NCI-H82 treated with DMSO at 0.1 percent for 48 hours (cell line): ENCODE measurements around the gene ABTB2.

Experiments used
- DNase-seq: peaks from one replicate; lab custom pipeline; 2025; ENCODE audit not compliant: unreplicated experiment; lab: John Stamatoyannopoulos, UW

Gene ABTB2

DNA sequence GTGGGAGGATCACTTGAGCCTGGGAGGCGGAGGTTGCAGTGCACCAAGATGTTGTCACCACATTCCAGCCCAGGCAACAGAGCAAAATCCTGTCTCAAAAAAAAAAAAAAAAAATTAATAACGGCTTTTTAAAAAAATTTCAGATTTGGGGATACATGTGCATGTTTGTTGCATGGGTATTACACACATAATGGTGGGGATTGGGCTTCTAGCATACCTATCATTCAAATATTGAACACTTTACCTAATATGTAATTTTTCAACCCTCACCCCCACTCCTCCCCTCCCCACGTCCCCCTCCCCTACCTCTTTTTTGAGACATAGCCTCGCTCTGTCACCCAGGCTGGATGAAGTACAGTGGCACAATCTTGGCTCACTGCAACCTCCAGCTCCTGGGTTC is 40.1 kb downstream of the ABTB2 start:
- no peak for DNase-seq

DNA sequence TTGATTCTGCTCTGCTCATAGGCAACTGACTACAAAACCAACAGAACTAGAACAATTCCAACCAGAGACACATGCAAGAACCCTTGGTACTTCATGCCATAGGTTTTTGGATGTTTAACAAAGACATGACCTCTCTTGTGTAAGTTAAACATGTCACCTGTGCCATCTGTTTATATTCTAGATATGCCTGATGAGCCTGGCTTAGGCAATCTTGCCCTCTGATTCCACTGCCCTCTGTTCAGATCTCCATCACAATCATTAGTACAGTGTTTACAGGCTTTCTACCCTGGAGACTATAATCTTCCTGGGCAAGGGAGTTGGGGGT is 40.8 kb downstream of the ABTB2 start:
- no peak for DNase-seq

DNA sequence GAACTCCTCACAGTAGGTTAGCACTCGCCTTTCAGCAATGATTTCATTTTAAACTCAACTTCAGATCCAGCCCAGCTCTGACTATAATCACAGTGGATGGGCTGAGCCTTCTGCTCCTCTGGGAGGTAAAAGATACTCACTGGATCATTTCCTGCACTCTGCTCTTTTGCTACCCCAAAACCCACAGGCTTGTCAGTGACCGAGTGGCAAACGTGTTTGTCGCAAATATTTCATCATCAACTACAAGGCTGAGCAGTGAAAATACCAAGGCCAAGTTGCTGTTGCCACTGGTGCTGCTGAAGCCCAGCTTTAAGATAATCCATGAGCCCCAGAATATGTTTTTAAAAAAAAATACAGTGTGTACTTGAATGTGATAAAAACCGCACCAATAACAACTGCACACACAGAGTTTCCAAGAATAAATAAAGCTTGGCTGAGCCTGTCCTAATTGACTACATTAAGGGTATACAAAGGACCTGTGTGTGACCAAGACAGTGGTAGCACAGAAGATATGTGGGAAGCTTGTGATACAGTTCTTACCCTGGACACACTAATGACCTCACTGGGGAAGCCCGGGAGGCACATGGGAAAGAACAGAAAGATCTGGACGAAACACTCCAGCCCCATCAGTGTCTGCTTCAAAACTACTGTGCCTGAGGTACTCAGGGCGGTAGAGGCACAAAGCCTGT is 41.3 kb downstream of the ABTB2 start:
- DNase-seq = no peak

DNA sequence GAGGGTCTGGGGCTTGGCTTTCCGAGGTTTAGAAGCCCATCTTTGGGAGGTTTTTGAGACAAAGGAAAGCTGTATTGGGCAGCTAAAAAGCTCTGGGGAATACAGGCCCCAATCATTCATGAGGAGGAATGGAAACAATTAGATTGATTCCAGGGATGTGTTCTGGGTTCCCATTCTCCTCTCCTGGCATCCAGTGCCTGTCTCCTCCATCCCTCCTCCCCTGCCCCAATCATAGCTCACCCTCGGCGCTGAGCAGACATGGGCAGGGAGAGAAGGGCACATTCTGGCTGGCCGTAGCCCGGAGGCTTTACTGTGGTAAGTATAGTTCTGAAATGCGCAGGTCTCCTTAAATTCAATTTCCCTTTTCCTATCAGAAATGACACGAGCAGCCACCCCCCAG is 42.4 kb downstream of the ABTB2 start:
- no peak for DNase-seq

DNA sequence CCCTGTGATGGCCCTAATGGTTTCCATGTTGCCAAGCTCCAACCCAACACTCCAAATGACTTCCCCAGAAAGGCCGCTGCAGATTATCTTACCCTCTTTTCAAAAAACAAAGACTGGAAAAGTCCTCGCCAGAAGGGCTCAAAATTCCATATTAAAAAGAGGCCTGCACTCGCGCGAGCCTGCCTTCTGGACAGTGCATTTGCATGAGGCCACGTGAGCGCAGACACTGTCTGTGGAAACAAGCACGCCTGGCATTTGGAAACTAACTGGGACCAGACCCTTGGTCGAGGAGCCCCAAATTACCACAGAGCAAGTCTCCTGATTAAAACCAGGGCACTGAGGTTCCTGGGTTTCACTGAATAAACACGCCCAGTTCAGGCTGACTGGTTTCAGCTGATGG is 42.9 kb downstream of the ABTB2 start:
- DNase-seq = no peak

DNA sequence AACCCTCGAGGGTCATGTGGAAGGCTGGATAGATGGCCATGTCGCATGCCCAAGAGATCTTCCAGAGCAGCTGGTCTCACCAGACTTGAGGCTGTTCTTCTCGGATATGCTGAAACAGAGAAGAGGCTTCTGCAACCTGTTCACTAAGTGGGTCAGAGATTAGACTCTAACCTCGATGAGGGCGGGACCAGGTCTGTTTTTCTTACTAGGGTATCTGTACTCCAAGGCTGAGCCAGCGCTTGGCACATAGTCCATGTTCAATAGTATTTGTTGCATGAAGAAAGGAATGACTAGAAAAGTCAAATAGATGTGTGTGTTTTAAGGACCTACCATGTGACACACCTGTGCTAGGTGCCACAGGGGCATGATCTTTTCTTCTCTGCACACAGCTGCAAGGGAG is 43.6 kb downstream of the ABTB2 start:
- DNase-seq = no peak

DNA sequence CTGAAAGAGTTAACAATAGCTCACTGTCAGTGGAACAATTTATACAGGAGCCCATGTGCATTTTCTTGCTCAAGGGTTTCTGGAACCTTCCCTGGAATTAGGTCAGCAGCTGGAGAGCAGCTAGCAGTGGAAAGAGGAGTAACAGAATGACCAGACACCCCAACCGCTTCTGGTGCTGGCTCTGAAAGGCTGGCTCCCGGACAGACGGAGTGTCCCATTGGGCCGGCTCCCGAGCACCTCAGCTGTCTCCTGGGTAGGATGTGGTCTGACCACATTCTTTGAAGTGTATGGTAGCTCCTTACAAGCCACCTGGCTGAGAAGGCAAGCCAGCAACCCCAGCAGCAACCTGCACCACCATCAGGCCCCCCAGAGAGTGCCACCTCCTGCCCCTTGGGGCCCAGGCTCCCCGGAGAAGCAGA is 44.7 kb downstream of the ABTB2 start:
- no peak for DNase-seq

DNA sequence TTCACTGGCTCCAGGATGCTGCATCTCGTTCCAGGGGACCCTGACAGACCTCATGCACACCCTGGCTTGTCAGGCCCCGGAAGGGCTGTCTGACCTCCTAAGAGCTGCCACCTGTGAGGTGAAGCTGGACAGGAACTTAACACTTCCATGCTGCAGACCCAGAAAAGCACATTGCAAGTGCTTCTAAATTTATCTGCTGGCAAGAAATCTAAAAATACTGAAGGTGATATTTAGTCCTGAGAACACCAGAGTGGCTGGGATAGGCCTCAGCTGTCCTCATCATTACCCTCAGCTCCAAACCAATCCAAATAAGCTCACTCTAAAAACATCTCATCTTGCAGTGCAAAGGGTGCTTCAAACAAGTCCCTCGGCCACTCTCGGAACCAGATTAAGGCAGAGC is 46.7 kb downstream of the ABTB2 start:
- DNase-seq = no peak

DNA sequence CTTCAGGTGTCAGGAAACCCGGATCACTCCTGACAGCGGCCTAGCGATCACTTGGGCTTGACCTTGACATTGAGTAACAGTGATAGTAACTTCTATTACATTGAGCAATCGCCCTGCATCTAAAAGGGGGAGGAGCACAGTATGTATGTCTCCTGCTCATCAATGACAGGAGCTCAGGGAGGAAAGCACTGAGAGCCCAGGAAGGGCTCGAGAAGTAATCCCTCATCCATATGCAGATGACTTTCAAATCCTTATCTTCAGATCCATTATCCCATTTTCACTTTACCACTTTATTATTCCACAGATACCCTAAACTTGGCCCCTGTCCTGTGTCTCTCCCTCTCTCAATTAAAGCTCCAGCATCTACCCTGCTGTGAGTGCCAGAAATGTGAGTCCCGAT is 47.8 kb downstream of the ABTB2 start:
- DNase-seq = no peak

DNA sequence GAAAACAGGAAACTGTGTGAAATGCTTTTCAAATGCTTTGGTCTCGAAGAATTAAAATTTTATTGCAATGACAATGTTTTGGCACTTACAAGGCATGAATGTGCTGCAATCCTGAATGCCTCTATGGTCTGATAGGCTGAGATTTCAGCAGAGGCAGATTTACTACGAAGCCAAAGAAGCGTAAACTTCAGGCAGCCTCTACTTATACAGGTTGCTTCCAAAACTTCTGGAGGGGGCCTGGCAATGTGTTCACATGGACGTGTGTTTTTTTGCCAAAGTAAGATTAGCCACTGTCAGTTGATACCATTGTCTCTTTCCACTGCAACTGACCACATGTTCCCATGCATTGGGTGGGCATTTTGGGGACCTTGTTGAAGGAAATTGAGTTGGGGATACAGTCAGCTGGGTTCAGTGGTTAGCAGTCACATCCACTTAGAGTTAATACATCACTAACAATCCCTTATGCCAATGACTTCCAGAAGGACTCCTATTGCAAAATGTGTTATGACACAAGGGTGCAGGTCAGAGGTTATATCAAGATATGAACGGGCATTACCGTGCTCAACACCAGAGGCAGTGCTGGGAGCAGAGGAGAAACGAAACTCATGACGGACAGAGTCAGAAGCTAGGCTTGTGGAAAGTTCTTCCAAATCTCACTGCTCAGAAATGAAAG is 48.8 kb downstream of the ABTB2 start:
- DNase-seq = no peak

DNA sequence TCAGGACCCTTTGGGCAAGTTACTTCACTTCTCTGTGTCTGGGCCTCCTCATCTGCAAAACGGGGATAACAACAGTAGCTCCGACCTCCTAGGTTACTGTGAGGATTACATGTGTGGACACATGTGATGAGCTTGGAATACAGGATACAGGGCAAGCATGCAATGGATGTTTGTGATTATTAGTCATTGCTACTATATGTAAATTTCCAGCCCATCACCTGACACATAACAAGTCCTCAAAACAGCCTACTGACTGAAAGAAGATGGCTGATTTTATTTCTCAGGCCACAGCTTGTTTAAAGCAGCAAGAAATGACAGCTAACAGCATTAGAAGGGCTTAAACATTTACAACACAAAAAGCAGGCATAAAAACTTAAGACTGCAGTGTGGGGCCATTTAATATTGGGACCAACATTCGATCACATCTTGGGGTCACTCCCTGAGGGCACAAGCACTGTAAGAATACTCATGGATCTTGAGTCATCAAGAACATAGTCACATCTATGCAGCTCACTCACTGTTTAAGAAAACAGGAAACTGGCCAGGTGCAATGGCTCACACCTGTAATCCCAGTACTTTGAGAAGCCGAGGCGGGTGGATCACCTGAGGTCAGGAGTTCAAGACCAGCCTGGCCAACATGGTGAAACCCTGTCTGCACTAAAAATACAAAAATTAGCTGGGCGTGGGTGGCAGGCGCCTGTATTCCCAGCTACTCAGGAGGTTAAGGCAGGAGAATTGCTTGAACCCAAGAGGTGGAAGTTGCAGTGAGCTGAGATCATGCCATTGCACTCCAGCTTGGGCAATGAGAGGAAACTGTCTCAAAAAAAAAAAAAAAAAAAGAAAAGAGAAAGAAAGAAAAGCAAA is 49.5 kb downstream of the ABTB2 start:
- no peak for DNase-seq

DNA sequence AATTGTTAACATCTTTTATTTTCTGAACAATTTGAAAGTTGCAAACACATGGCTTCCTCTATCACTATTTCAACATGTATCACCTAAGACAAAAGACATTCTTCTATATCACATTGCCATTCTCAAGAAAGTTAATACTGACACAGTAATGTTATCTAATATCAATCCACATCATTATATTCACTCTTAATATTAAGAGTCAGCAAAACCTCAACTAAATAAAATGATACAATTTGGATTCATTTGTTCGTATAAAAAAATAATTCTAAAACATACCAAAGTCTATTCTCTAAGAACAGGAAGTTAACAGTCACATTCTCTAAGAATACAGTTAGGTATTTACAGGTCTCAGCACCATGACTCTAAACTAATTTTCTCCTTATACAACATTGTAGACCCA is 52.0 kb downstream of the ABTB2 start:
- no peak for DNase-seq

DNA sequence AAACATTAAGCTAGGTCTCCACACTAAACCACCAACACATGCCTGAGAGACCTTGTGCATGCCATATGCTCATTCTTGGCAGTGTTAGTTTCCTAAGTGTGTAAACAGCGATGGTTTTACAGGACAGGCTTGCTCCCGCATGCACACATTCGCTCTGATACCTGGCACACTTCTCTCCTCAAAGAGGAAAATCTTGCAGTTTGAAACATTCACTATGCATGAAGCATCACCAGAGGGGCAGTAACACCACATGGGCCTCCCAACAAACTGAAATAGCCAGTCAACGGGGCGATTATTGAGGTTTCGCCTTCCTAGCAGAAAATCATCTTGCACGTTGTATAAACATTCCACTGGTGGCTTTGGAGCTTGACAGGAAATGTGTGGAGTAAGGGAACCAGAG is 52.6 kb downstream of the ABTB2 start:
- DNase-seq = no peak

DNA sequence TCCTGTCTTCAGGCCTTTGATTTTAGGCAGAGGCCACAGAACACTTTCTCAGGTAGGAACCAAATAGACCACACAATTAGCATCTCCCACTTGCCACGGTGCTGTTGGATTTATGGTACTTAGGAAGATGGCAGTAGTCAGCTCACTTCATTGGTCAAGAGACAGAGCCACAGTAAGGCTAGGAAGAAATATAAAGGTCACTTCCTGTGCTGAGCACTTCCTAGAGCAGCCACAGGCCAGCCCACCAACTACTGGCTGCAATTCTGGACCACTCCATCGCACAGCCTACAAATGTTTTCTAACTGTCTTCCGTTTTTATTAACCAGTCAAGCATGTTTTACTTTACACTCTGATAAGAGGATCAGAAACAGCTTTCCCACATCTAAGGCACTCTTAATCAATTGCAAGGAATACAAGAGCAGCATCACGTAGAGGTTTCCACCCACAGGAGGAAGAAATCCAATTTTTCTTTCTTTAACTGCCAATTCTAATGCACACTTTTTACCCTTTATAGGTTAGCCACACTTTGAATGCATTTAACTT is 54.7 kb downstream of the ABTB2 start:
- DNase-seq = no peak

DNA sequence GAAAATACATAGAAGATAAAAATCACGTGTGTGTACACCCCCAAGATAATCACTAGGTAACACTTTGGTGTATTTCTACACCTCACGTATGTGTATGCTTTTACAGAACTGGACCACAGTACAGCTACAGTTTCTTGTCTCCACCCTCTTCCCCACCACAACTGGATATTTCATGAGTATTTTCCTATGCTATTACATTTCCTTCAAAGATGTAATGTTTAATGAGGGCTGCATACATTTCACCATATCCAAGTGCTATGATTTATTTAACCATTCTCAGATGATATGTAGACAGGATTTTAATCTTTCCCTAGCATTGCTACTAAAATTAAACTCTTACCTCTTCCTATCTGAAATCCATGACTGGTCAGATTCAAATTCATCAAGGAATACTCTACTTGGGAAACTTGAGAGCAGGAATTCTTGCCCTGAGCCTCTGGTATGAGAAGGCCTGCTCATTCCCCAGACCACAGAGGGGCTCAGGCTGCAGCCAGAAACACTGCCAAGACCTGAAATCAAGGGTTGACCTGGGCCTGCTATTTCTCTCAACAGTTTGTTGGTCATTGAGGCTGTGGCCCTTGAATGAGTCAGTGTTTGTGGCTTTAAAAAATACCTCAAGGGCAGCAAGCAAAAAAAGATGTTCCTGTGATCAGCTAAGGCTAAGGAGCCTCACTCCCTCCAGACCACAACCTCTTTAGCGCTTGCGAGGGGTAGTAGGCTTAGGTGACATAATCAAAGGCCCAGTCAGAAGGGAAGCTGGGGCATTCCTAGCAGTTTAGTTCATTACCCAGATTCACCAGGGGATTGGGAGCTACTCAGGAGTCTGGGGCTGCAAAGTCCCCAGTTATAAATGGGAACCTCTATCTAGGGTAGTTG is 55.5 kb downstream of the ABTB2 start:
- no peak for DNase-seq

DNA sequence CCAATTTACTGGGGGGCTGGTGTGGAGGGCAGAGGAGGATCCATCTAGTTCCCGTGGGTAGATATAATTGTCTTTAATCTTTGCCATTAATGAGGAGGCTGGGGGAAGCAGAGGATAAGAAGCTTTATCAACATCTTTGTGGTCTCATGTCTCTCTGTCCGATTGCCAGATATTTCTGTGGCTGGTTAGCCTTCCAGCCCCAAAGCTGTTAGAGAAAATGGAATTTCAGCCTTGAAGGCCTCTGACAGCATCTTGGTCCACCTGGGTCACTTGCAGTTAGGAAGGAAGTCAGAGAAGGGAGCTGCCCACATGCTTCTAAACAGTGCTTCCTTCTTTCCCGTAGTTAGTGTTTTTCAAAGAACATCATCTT is 56.9 kb downstream of the ABTB2 start:
- no peak for DNase-seq

DNA sequence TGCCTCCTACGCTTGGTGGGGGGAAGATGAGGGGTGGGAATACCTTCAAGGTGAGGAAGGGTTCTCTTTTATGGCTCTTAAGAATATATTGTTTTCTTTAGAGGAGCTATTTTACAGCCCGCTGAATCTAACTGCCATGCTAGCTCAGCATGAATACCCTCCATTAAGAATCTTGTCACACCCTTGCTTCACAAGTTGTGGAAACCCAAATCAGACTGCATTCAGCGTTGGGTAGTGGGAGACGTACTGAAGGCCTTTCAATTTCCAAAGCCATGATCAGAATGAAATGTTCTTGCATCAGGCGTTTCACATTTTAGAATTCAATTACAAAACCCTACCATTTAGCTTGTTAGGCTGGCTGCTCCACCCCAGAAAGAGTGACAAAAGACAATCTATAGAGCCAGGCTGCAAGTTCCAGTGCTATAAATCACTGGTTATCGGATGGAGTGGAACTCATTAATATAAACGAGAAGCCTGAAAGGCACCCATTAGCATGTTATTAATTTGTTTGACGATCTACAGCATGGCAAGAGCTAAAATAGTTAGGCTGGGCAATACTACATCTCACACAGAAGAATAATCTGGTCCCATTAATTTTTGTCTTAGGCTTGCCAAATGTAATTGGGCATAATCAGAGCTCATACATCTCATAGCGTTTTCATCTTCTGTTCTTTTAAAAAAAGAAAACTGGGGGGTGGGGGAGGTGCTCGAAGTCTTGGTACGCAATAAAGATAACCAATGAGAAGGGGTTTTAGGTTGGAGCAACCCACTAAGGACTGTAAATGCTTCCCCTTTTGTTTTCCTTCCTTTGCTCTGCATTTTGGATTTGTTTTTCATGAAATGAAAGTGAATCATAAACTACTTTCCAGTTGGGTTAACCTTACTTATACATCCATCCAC is 57.5 kb downstream of the ABTB2 start:
- DNase-seq = no peak

DNA sequence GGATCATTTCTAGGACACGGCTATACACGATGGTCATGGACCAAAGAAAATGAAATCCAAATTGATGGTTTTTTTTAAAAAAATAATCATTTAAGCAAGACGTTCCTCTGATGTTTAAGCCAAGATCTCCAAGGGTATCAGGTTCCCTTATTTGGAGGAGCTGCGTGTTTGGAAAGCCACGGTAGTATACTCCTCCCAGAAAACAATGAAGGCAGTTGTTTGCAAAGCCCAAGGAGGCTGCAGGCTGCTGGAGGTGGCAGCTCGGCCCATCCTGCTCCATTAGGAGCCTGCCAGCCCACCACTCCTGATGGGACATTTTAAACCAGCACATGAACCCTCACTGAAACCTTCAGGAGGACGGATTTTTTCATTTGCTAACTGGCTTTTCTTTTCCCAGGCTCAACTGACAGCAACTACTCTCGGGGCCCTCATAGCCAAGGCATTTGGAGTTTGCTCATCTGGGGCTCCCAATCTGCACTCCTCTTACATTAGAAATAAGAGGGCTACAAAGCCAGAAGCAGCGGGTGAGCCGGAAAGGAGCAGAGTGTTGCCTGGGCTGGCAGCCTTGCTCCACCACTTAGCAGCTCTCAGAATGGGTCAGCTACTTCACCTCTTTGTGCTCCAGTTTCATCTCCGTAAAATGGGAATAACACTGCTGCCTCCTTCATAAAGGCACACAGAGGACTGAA is 58.4 kb downstream of the ABTB2 start:
- no peak for DNase-seq

DNA sequence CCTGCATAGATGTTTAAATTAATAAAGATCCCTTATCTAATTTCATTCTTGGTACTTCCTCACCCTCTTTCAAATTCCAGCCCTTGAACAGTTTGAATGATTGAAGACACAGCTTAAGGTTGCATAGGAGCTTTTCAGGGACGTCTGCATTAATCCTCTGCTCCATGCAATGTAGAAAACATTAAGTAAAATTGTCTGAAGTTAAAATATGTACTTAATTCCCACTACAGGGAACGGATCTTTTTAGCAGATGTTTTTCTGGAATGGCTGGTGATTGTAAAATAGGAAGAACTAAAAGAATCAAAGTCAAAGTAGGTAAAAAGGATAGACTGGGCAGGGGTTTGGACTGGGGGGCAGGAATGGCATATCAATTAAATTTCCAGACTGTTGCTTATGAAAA is 58.9 kb downstream of the ABTB2 start:
- no peak for DNase-seq
